A549 (cell line): ENCODE results near the gene CD99. TPM values are rescaled to one million over a fixed set of nuclear protein-coding genes. Genes with fewer than 3 reads are reported as not detected.

Source experiments
- ATAC-seq, 2 experiments: fragments of 200-7000 bp in 1 of 2; fragments of >200 bp in 1 of 2; cut with Nextera tagmentation in 1 of 2; cut with Tn5 transposase in 1 of 2; 3 replicates each; pipeline versions ENCODE4 v1.8.0 to v1.9.1; 2018 to 2020; ENCODE audit warnings: mild to moderate bottlenecking in 1 of 2, moderate library complexity in 1 of 2
- CTCF ChIA-PET: fragments of 300-600 bp; sonication (Branson Sonifier 250); formaldehyde crosslinking; extraction: SDS; loops from one replicate; lab custom pipeline; 2021; ENCODE audit warnings: antibody characterized with exemption, inconsistent platforms; lab: Yijun Ruan, JAX
- POLR2A ChIA-PET: fragments of 350-600 bp; formaldehyde crosslinking; extraction: SDS; loops from one replicate; lab custom pipeline; 2021; ENCODE audit warnings: antibody characterized with exemption, inconsistent platforms; lab: Yijun Ruan, JAX
- DNase-seq, 2 experiments: peaks; one replicate each; pipeline versions ENCODE4 v3.0.0 to v3.0.0-alpha.2; 2011 to 2016; ENCODE audit warnings: low read depth in 1 of 2, low spot score in 1 of 2
- FAIRE-seq: peaks from 2 replicates; lab custom pipeline; 2011; peaks lifted over from hg19 to GRCh38; lab: Jason Lieb, UNC
- H3K27ac ChIP-seq, 2 experiments: fragments of >200 bp; sonication (Bioruptor Twin); formaldehyde crosslinking; 3 replicates each; pipeline ENCODE4 v1.5.1; 2016 to 2017
- H3K4me1 ChIP-seq: fragments of >200 bp; sonication (Bioruptor Twin); formaldehyde crosslinking; 3 replicates; pipeline ENCODE4 v1.6.1; 2016
- H3K4me2 ChIP-seq: fragments of >200 bp; sonication (Bioruptor Twin); formaldehyde crosslinking; 3 replicates; pipeline ENCODE4 v1.6.1; 2016
- H3K4me3 ChIP-seq: fragments of >200 bp; sonication (Bioruptor Twin); formaldehyde crosslinking; 3 replicates; pipeline ENCODE4 v1.5.1; 2016
- H3K9me3 ChIP-seq: fragments of >200 bp; sonication (Bioruptor Twin); formaldehyde crosslinking; 3 replicates; pipeline ENCODE4 v1.6.1; 2016
- CHD4 ChIP-seq: fragments of 200-600 bp; sonication (generic); IDR thresholded peaks from 2 replicates; pipeline ENCODE4 v1.6.1; 2016; ENCODE audit warnings: antibody characterized with exemption, mild to moderate bottlenecking, borderline replicate concordance
- FOSL2 ChIP-seq, 2 experiments: fragments of 450-650 bp in 1 of 2; fragments of >200 bp in 1 of 2; sonication (Bioruptor Twin) in 1 of 2; formaldehyde crosslinking; IDR thresholded peaks; 2 replicates each; pipeline versions ENCODE4 v1.5.0 to v1.6.1; 2016 to 2020; ENCODE audit warnings: mild to moderate bottlenecking in 1 of 2, moderate library complexity in 1 of 2
- HES2 ChIP-seq: fragments of >200 bp; sonication (Bioruptor Twin); formaldehyde crosslinking; IDR thresholded peaks from 2 replicates; pipeline ENCODE4 v1.6.1; 2016
- HMGXB4 ChIP-seq: fragments of 250-450 bp; sonication (Bioruptor Pico); IDR thresholded peaks from 2 replicates; pipeline ENCODE4 v1.5.0; 2021; ENCODE audit warnings: mild to moderate bottlenecking, moderate library complexity, borderline replicate concordance
- JUNB ChIP-seq: fragments of >200 bp; sonication (Bioruptor Twin); formaldehyde crosslinking; IDR thresholded peaks from 2 replicates; pipeline ENCODE4 v1.6.1; 2016
- KDM1A ChIP-seq: fragments of 200-600 bp; sonication (generic); IDR thresholded peaks from 2 replicates; pipeline ENCODE4 v1.6.1; 2016; ENCODE audit warnings: low read depth, mild to moderate bottlenecking
- KDM5A ChIP-seq: fragments of 200-600 bp; sonication (generic); IDR thresholded peaks from 2 replicates; pipeline ENCODE4 v1.6.1; 2016; ENCODE audit warnings: antibody characterized with exemption, mild to moderate bottlenecking
- NFE2L2 ChIP-seq: fragments of 150-350 bp; conservative IDR thresholded peaks from 2 replicates; pipeline ENCODE4 v1.6.1; 2014; ENCODE audit warnings: low read length
- PBX3 ChIP-seq: IDR thresholded peaks from 2 replicates; pipeline ENCODE4 v1.6.1; 2012
- PHF8 ChIP-seq: fragments of 200-600 bp; sonication (generic); IDR thresholded peaks from 2 replicates; pipeline ENCODE4 v1.6.1; 2016; ENCODE audit warnings: low read depth, mild to moderate bottlenecking, antibody characterized with exemption, moderate library complexity, borderline replicate concordance
- POLR2A ChIP-seq: IDR thresholded peaks from 2 replicates; pipeline ENCODE4 v1.6.1; 2012; ENCODE audit warnings: mild to moderate bottlenecking, low read length
- POLR2AphosphoS2 ChIP-seq: conservative IDR thresholded peaks from 2 replicates; pipeline ENCODE4 v1.6.1; 2012; ENCODE audit warnings: low read length, improper control_type of control experiment, inconsistent platforms
- TFCP2L1 ChIP-seq: fragments of 250-450 bp; sonication (Bioruptor Pico); IDR thresholded peaks from 2 replicates; pipeline ENCODE4 v1.5.0; 2021; ENCODE audit warnings: mild to moderate bottlenecking
- USF2 ChIP-seq: fragments of 450-650 bp; IDR thresholded peaks from 2 replicates; pipeline ENCODE4 v1.6.1; 2014; ENCODE audit warnings: antibody characterized with exemption
- ZFP36 ChIP-seq: fragments of 450-650 bp; IDR thresholded peaks from 2 replicates; pipeline ENCODE4 v1.6.1; 2014; ENCODE audit warnings: borderline replicate concordance; ENCODE audit not compliant: partially characterized antibody
- WGBS: methylation state at CpG from one replicate; pipeline ENCODE4 v1.1.6; 2017; ENCODE audit errors: missing lambda C conversion rate; 5-methylcytosine and 5-hydroxymethylcytosine counted together
- polyA plus RNA-seq, 4 experiments: library from polyadenylated mRNA; depleted of rRNA in 3 of 4; stranded (reverse); fragments of >200 nt; fragmentation: RNase III in 1 of 4; extraction: RNeasy Plus Mini Kit Qiagen cat#74134 plus additional on column Dnase treatment in 1 of 4; gene quantifications; 2 replicates in 3 of 4; 3 replicates in 1 of 4; pipeline ENCODE4 v1.2.3, GENCODE V29; 2011 to 2017

CD99 gene
- polyA plus RNA-seq, 2 of the 4 experiments (the other 2 are of a cell fraction), result 136 to 172 TPM

- no peak for ATAC-seq
- POLR2A ChIA-PET, result no interaction called here
- no peak for FAIRE-seq
- CTCF ChIA-PET, result no interaction called here
- TF ChIP-seq POLR2AphosphoS2 (no peak), JUNB (no peak)
- H3K27ac ChIP-seq, result no peak overlapping the region
- H3K4me2 ChIP-seq, result no peak overlapping the region
- H3K4me1 ChIP-seq, result peaks cover 8% of the 10 kb centered on the region
- WGBS, result 83% methylated on average over 7 of the region's 7 CpGs
- no peaks in the 10 kb centered on the region for H3K9me3 ChIP-seq
- H3K4me3 ChIP-seq, result no peak overlapping the region
- no peak for DNase-seq
These were observed 34.7 kb upstream of the CD99 start for GRCh38 chrX:2656257-2656836.

- peaks cover 8% of the 10 kb centered on the region for H3K4me1 ChIP-seq
- CTCF ChIA-PET, result no interaction called here
- DNase-seq (no peak), ATAC-seq (no peak)
- H3K9me3 ChIP-seq, result no peaks in the 10 kb centered on the region
- no peak overlapping the region for H3K4me3 ChIP-seq
- TF ChIP-seq CHD4, result no peak
- no peak for TF ChIP-seq KDM5A
- TF ChIP-seq FOSL2 (IDR thresholded peaks at IDR 0.05), result no peak
- no peak for TF ChIP-seq FOSL2 (CRISPR knock-in tag; IDR thresholded peaks at IDR 0.05)
- TF ChIP-seq, all 56 proteins: peak for 0
- Histone ChIP-seq H3K4me2 (no peak overlapping the region), H3K27ac (no peak overlapping the region)
- POLR2A ChIA-PET, result no interaction called here
- no peak for FAIRE-seq
- WGBS, result 66% methylated on average over 6 of the region's 6 CpGs
These were observed 33.5 kb upstream of the CD99 start for GRCh38 chrX:2657532-2658113.

GRCh38 chrX:2658585-2659292, 32.4 kb upstream of the CD99 start:
- H3K4me3 ChIP-seq, result no peak overlapping the region
- DNase-seq (no peak), ATAC-seq (no peak), FAIRE-seq (no peak)
- ChIA-PET CTCF (no interaction called here), POLR2A (no interaction called here)
- 83% methylated on average over 5 of the region's 5 CpGs for WGBS
- peaks cover 8% of the 10 kb centered on the region for H3K4me1 ChIP-seq
- no peak overlapping the region for H3K27ac ChIP-seq
- no peaks in the 10 kb centered on the region for H3K9me3 ChIP-seq
- no peak overlapping the region for H3K4me2 ChIP-seq
- TF ChIP-seq PHF8 (no peak), NFE2L2 (no peak), KDM1A (no peak), HMGXB4 (CRISPR knock-in tag) (no peak), POLR2A (no peak), HES2 (no peak), PBX3 (no peak), TFCP2L1 (CRISPR knock-in tag) (no peak), ZFP36 (no peak), KDM5A (no peak), USF2 (no peak)
